HepG2 (cell line): ENCODE measurements around the gene NSUN3.

Experiments used
- BHLHE40 ChIP-seq: IDR thresholded peaks from 2 replicates; pipeline ENCODE4 v1.6.1; 2011; ENCODE audit warnings: low read length, improper control_type of control experiment
- CTCF ChIP-seq: sonication (generic); formaldehyde crosslinking; IDR thresholded peaks from 2 replicates; pipeline ENCODE4 v1.5.0; 2020; ENCODE audit warnings: mild to moderate bottlenecking, missing genetic modification reagents, moderate library complexity
- EZH2 ChIP-seq: conservative IDR thresholded peaks from 2 replicates; pipeline ENCODE4 v1.6.1; 2012; ENCODE audit warnings: mild to moderate bottlenecking, low read depth, low read length, moderate library complexity
- JUN ChIP-seq: sonication (generic); formaldehyde crosslinking; IDR thresholded peaks from 2 replicates; pipeline ENCODE4 v1.4.0; 2020; ENCODE audit warnings: mild to moderate bottlenecking, missing genetic modification reagents
- KAT7 ChIP-seq: IDR thresholded peaks from 2 replicates; pipeline ENCODE4 v1.6.1; 2018; ENCODE audit warnings: borderline replicate concordance, missing compliant biosample characterization

GRCh38 chr3:94158512-94158911 lies 95.7 kb downstream of the NSUN3 start:
- TF ChIP-seq KAT7 (CRISPR knock-in tag) (no peak), CTCF (CRISPR knock-in tag) (no peak), JUN (no peak), EZH2 (no peak), BHLHE40 (no peak)
